DMS153 treated with DMSO at 0.1 percent for 48 hours (cell line): Measurements from ENCODE around the gene USP21.
A peak's percentile ranks its signal among the peaks of the same experiment; 100 is the strongest.

Source experiments
- DNase-seq: peaks from one replicate; lab custom pipeline; 2025; ENCODE audit not compliant: unreplicated experiment; lab: John Stamatoyannopoulos, UW

USP21 gene

GRCh38 chr1:161132410-161133219, 26.7 kb upstream of the USP21 start, which contains the start of gene DEDD:
Gene DEDD, minus strand, starts transcription at chr1:161132667. Its CDS starts 8,205 bp downstream, at chr1:161124462.
- peak; percentile 95 for DNase-seq

- no peak for DNase-seq
Measured at GRCh38 chr1:161133220-161133740, 26.0 kb upstream of the USP21 start.

GRCh38 chr1:161137881-161138280, 21.4 kb upstream of the USP21 start:
- DNase-seq, result no peak

DNA sequence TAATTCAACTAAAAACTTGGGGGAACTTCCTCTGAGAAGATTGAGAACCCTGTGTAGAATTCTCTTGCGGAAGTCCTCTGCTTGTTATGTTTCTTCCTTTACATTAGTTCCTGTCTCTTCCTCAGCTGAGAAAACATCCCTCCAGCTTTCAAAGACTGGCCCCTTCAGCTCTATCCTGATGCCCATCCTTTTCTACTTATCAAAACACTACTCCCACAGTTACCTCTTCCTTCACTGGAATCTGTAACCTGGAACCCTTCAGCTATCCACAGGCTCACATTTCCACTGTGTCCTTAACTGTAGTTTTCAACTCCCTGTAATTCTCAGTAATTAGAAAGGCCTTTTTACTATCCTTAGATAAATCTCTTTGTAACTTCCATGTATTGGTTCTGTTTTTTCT, 20.9 kb upstream of the USP21 start:
- no peak for DNase-seq

DNA sequence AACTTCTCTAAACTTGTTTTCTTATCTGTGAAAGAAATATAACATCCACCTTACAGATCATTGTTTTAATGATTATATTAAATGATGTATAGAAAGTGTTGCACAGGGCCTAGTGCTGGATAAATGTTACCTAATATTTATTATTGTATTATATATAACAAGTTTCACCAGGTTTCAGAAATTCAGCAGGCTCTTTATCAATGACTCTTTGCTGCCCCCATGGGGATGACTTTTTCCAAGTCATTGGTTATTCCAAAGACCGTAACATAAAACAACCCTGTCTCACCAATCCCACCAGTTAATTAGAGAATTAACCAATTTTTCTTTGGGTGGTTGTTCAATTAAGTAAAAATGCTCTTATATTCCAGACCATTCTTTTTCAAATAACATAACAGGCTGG, 19.5 kb upstream of the USP21 start:
- DNase-seq, result peak; percentile 61

GRCh38 chr1:161140755-161141400, 18.4 kb upstream of the USP21 start:
- no peak for DNase-seq

DNA sequence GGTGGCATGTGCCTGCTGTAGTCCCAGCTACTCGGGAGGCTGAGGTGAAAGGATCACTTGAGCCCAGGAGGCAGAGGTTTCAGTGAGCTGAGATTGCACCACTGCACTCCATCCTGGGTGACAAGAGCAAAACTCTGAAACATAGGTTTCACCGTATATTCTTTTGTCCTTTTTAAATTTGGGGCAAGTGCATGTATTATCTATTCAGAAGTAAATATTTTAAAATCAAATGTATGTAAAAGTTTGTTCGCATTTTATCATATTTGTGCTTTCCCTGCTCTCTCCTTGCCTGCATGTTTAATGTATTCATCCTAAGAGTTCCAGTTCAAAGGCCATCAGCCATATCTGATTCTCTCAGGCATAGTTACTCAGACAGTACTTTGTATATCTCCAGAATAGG, 13.5 kb upstream of the USP21 start:
- DNase-seq, result no peak

- DNase-seq, result no peak
Measured at GRCh38 chr1:161153176-161153575, 6.1 kb upstream of the USP21 start.

DNA sequence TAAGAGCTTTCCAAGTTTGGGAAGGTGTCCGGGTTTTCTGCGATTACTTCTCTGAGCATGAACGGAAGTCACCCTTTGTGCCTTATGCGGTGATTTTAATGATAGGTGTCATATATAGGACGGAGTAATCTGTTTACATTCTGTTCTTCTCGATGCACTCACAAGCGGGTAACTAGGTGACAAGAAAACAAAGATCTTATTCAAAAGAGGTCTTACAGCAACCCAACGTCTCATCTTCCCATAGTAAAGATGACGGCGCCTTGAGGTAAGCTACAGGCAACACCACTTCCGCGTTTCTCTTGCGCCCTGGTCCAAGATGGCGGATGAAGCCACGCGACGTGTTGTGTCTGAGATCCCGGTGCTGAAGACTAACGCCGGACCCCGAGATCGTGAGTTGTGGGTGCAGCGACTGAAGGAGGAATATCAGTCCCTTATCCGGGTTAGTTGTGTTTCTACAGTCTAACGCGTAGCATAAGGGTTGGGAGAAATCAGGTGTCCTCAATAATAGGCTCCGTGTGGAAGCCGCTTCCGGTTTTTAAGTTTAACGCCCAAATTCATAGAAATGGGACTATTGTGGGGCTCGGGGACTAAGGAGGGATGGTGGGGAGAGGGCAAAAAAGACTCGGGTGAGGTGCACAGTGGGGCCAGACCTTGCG, 5.5 kb upstream of the USP21 start, which contains the start of gene UFC1:
UFC1 (plus strand) TSS at position 297 of the 656 bp plus-strand sequence; CDS start at position 317, 20 bp downstream.
- peak; percentile 92 for DNase-seq

GRCh38 chr1:161157867-161158266, 1.4 kb upstream of the USP21 start:
- no peak for DNase-seq

DNA sequence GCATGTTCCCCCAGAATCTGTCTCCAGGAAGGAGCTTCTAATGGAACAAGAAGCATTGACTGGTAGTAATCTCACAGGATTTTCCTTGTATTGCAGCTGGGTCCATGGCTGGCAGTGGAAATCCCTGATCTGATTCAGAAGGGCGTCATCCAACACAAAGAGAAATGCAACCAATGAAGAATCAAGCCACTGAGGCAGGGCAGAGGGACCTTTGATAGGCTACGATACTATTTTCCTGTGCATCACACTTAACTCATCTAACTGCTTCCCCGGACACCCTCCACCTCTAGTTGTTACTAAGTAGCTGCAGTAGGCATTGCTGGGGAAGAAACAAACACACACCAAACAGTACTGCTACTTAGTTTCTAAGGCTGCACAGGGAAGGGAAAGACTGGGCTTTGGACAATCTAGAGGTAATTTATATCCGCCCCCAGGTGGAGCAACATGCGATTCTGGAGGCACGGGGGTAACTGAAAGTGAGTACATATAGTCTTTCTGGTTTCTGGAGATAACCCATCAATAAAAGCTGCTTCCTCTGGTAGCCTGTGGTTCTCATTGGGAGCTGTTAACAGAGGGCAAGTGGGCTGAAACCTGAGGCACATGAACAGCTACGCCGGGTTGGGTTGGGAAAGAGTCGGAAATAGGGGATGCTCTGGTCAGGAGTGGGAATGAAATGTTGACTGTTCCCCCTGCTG, 837 bp upstream of the USP21 start:
- DNase-seq, result no peak

DNA sequence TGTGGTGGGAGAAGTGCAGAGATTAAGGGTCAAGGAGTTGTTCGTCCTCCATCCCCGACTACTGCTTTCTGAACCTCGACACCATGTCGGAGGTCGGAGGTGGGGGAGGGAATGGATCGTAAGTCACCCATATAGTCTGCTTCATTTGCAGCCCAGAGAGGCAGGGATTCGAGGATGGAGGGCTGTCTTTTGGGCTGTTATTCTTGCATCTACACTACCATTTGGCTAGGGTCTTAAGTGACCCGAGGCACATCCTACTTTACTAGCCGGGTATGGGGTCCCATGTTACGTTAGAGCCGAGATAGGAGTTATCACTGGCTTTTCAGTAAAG, 578 bp downstream of the USP21 start:
- DNase-seq, result no peak

- no peak for DNase-seq
Measured at GRCh38 chr1:161160671-161161145, 1.4 kb downstream of the USP21 start.

GRCh38 chr1:161161652-161162051, 2.4 kb downstream of the USP21 start:
- DNase-seq, result no peak

- no peak for DNase-seq
Measured at GRCh38 chr1:161162052-161162451, 2.8 kb downstream of the USP21 start.

- no peak for DNase-seq
Measured at GRCh38 chr1:161162806-161163205, 3.5 kb downstream of the USP21 start.

GRCh38 chr1:161163793-161164192, 4.5 kb downstream of the USP21 start:
- no peak for DNase-seq

GRCh38 chr1:161164901-161165610, 5.8 kb downstream of the USP21 start:
- DNase-seq, result no peak

GRCh38 chr1:161165742-161166668, 6.7 kb downstream of the USP21 start, which contains the start of gene PPOX:
Gene PPOX, plus strand, starts transcription at chr1:161166426. Its CDS starts 422 bp downstream, at chr1:161166848.
- DNase-seq, result peak; percentile 100
